PC-3 (cell line): ENCODE measurements around the gene RERE.

Experiments used
- CTCF ChIP-seq: fragments of 300-600 bp; sonication (generic); conservative IDR thresholded peaks from 2 replicates; pipeline ENCODE4 v1.5.1; 2017; ENCODE audit warnings: antibody characterized with exemption, low read depth, mild to moderate bottlenecking, low read length
- EZH2 ChIP-seq: fragments of 300-600 bp; sonication (generic); IDR thresholded peaks from one replicate; pipeline ENCODE4 v1.6.1; 2017; ENCODE audit warnings: antibody characterized with exemption, mild to moderate bottlenecking, low read length; ENCODE audit not compliant: unreplicated experiment

- TF ChIP-seq CTCF (no peak), EZH2 (no peak)
Observed at GRCh38 chr1:8807004-8807403, 10.4 kb downstream of the RERE start.
